PC-9 (cell line): ENCODE measurements around the gene ARHGAP6.

Experiments
- CTCF ChIP-seq: fragments of 200-600 bp; sonication (generic); conservative IDR thresholded peaks from 2 replicates; pipeline ENCODE4 v1.6.1; 2017; ENCODE audit warnings: mixed run types, antibody characterized with exemption, mild to moderate bottlenecking, moderate library complexity
- EZH2 ChIP-seq: fragments of 200-600 bp; sonication (generic); IDR thresholded peaks from 2 replicates; pipeline ENCODE4 v1.8.0; 2017; ENCODE audit warnings: antibody characterized with exemption, low read depth

- TF ChIP-seq CTCF (no peak), EZH2 (no peak)
Measured at GRCh38 chrX:11205796-11206195, 459.9 kb downstream of the ARHGAP6 start.
